Measurements from ENCODE around the gene SLC16A5.
"Not testable (repeated sequence)": the region's sequence is repeated elsewhere in the genome, so short reads cannot be mapped to it uniquely, and the experiment has no call there.

The SLC16A5 gene

DNA sequence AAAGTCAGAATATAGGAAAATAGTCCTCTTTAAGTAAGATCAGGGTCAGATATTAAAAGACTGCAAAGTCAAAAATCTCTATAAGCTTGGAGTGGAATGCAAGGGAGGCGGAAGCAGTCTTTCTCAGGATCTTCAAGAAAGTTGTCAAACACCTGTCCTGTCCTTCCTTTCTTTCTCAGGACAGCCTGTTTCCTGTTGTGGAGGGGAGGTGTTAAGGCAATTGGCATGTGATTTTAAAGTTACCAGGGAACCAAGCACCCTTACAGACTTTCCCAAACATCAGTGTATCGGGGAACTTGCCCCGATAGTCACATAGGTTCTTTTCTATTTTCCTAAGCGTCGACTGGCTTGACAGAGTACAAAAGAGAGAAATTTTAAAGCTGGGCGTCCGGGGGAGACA lies 43.0 kb upstream of the SLC16A5 start:
- no peaks in the 10 kb centered on the region for H3K9me3 ChIP-seq (ENCODE audit: insufficient read depth, low read depth, low read length)
- no peak overlapping the region for H3K23ac ChIP-seq (ENCODE audit: low read length)
- H3K4ac ChIP-seq (ENCODE audit: low read depth, low read length): no peak overlapping the region
- no peak overlapping the region for H3K14ac ChIP-seq (ENCODE audit: low read length)
- DNase-seq: no peak
- no peak overlapping the region for H2BK12ac ChIP-seq (ENCODE audit: low read length)
- no peaks in the 10 kb centered on the region for H3K27me3 ChIP-seq (ENCODE audit: insufficient read depth, low read length)
- no peak overlapping the region for H3K4me3 ChIP-seq (ENCODE audit: low read depth, low read length)
- no peak overlapping the region for H2AK5ac ChIP-seq (ENCODE audit: low read length)
- H2BK120ac ChIP-seq (ENCODE audit: insufficient read depth, low read length, poor library complexity): no peak overlapping the region
- H2BK5ac ChIP-seq (ENCODE audit: low read depth, low read length, poor library complexity): no peak overlapping the region
- H4K8ac ChIP-seq (ENCODE audit: low read depth, low read length): no peak overlapping the region
- no peak overlapping the region for H3K18ac ChIP-seq (ENCODE audit: low read length)
- H4K91ac ChIP-seq (ENCODE audit: low read depth, low read length): no peak overlapping the region
- peaks cover 8% of the 10 kb centered on the region for H3K79me1 ChIP-seq (ENCODE audit: low read length)
- H3K79me2 ChIP-seq (ENCODE audit: control insufficient read depth, insufficient read depth, low read length, poor library complexity): peaks cover 12% of the 10 kb centered on the region
- peaks cover 2 to 7% of the 10 kb centered on the region in 2 experiments for H3K4me1 ChIP-seq (ENCODE audit: control insufficient read depth in 1 of 2, insufficient read depth in 2 of 2, low read length in 2 of 2)
- peaks cover 14 to 23% of the 10 kb centered on the region in 2 experiments for H3K36me3 ChIP-seq (ENCODE audit: control insufficient read depth in 1 of 2, insufficient read depth in 2 of 2, low read length in 2 of 2)
- H3K27ac ChIP-seq (ENCODE audit: low read depth, low read length): no peak overlapping the region
- WGBS (ENCODE audit: extremely low coverage, insufficient coverage, insufficient read length): no CpG with 5 or more reads among the region's 7 CpGs
- no peak overlapping the region for H3K4me2 ChIP-seq (ENCODE audit: low read length)
- H4K12ac ChIP-seq (ENCODE audit: low read depth, low read length): no peak overlapping the region
- H2AFZ ChIP-seq (ENCODE audit: insufficient read depth, low read length, poor library complexity): no peak overlapping the region
- no peak overlapping the region for H3K9ac ChIP-seq (ENCODE audit: low read length)

DNA sequence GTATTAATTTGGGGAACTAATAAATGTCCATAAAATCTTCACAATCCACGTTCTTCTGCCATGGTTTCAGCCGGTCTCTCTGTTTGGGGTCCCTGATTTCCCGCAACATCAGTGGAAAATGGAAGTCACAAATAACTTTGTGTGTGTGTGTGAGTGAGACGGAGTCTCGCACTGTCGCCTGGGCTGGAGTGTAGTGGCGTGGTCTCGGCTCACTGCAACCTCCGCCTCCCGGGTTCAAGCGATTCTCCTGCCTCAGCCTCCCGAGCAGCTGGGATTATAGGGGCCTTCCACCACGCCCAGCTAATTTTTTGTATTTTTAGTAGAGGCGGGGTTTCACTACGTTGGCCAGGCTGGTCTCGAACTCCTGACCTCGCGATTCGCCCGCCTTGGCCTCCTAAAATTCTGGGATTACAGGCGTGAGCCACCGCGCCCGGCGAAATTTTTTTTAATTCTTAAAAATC lies 41.8 kb upstream of the SLC16A5 start:
- H3K27me3 ChIP-seq (ENCODE audit: insufficient read depth, low read length); H2BK120ac ChIP-seq (ENCODE audit: insufficient read depth, low read length, poor library complexity); H2AFZ ChIP-seq (ENCODE audit: insufficient read depth, low read length, poor library complexity); DNase-seq; H3K79me1 ChIP-seq (ENCODE audit: low read length); H3K23ac ChIP-seq (ENCODE audit: low read length); H3K9me3 ChIP-seq (ENCODE audit: insufficient read depth, low read depth, low read length); H2BK12ac ChIP-seq (ENCODE audit: low read length); H4K91ac ChIP-seq (ENCODE audit: low read depth, low read length); H2AK5ac ChIP-seq (ENCODE audit: low read length); H3K18ac ChIP-seq (ENCODE audit: low read length); H2BK5ac ChIP-seq (ENCODE audit: low read depth, low read length, poor library complexity); H3K4me1 ChIP-seq (ENCODE audit: control insufficient read depth in 1 of 2, insufficient read depth in 2 of 2, low read length in 2 of 2); H3K14ac ChIP-seq (ENCODE audit: low read length): not testable (repeated sequence)
- Histone ChIP-seq H3K9ac (ENCODE audit: low read length) (peak overlapping the region; percentile 90), H3K4ac (ENCODE audit: low read depth, low read length) (peak overlapping the region; percentile 30), H4K8ac (ENCODE audit: low read depth, low read length) (peak overlapping the region; percentile 70), H3K4me3 (ENCODE audit: low read depth, low read length) (peak overlapping the region; percentile 97), H3K27ac (ENCODE audit: low read depth, low read length) (peak overlapping the region; percentile 52), H4K12ac (ENCODE audit: low read depth, low read length) (peak overlapping the region; percentile 55), H3K4me2 (ENCODE audit: low read length) (peak overlapping the region; percentile 86), H3K36me3 (ENCODE audit: control insufficient read depth in 1 of 2, insufficient read depth in 2 of 2, low read length in 2 of 2) (peaks cover 10 to 14% of the 10 kb centered on the region in 2 experiments), H3K79me2 (ENCODE audit: control insufficient read depth, insufficient read depth, low read length, poor library complexity) (peaks cover 12% of the 10 kb centered on the region)
- no CpG with 5 or more reads among the region's 25 CpGs for WGBS (ENCODE audit: extremely low coverage, insufficient coverage, insufficient read length)

DNA sequence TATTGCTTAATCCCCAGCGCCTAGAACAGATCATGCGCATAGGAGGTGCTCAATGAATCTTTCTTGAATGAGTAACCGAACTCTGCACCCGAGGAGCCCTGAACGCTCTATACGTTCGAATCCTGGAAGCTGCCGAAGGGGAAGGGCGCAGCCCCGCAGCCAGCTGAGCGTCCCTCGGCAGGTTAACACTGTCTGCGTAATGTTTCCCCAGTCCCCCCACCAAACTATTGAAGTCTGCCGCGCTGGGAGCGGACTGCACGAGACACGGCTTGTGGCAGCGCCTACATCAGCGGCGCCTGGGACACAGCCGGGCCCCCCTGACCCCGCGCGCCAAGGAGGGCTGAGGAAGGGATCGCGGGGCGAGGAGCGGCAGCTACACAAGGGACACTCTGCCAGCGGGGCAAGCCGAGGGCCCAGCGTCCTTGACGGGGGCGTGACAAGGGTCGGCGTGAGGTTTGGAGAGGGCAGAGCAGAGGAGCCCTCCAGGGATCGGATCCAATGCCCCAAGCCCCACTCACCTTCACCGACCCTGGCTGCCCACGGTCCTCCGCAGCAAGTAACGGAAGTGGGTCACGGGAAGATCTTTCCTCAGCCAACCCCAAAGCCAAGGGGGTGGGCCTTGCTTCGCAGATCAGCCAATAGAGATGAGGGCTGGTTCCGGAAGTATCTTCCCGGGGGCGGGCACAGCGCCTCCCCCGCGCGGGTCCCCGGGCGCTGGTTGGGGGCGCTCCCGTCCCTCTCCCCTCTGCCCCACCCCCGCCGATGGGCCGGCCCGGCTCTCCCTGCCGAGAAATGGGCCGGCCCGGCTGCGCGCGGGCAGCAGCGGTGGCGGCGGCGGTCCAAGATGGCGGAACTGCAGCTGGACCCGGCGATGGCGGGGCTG lies 41.1 kb upstream of the SLC16A5 start, which contains the start of the genes ATP5PD and KCTD2:
ATP5PD (minus strand) TSS at position 563 of the 883 bp plus-strand sequence. CDS start 4,319 bp downstream, outside the sequence.
KCTD2 (plus strand) TSS at position 819 of the 883 bp plus-strand sequence; CDS start at position 845, 26 bp downstream.
- H2BK5ac ChIP-seq (ENCODE audit: low read depth, low read length, poor library complexity): peak within 1 kb of the TSS; percentile 74
- peaks cover 2 to 7% of the 10 kb centered on the region in 2 experiments for H3K4me1 ChIP-seq (ENCODE audit: control insufficient read depth in 1 of 2, insufficient read depth in 2 of 2, low read length in 2 of 2)
- peak within 1 kb of the TSS; percentile 86 for H3K4me2 ChIP-seq (ENCODE audit: low read length)
- H3K23ac ChIP-seq (ENCODE audit: low read length): no peak within 1 kb of the TSS
- H2AK5ac ChIP-seq (ENCODE audit: low read length): peak within 1 kb of the TSS; percentile 74
- peak within 1 kb of the TSS; percentile 89 for H4K8ac ChIP-seq (ENCODE audit: low read depth, low read length)
- H3K9me3 ChIP-seq (ENCODE audit: insufficient read depth, low read depth, low read length): no peaks in the 10 kb centered on the region
- peak; percentile 93 to 96 for DNase-seq
- H3K14ac ChIP-seq (ENCODE audit: low read length): peak within 1 kb of the TSS; percentile 93
- H3K18ac ChIP-seq (ENCODE audit: low read length): peak within 1 kb of the TSS; percentile 90
- peaks cover 8% of the 10 kb centered on the region for H3K79me1 ChIP-seq (ENCODE audit: low read length)
- H3K9ac ChIP-seq (ENCODE audit: low read length): peak within 1 kb of the TSS; percentile 90
- no peaks in the 10 kb centered on the region for H3K27me3 ChIP-seq (ENCODE audit: insufficient read depth, low read length)
- peak within 1 kb of the TSS; percentile 84 for H4K12ac ChIP-seq (ENCODE audit: low read depth, low read length)
- H3K36me3 ChIP-seq (ENCODE audit: control insufficient read depth in 1 of 2, insufficient read depth in 2 of 2, low read length in 2 of 2): peaks cover 5 to 7% of the 10 kb centered on the region in 2 experiments
- no CpG with 5 or more reads among the region's 72 CpGs for WGBS (ENCODE audit: extremely low coverage, insufficient coverage, insufficient read length)
- H2AFZ ChIP-seq (ENCODE audit: insufficient read depth, low read length, poor library complexity): peak within 1 kb of the TSS; percentile 73
- peak within 1 kb of the TSS; percentile 52 for H3K27ac ChIP-seq (ENCODE audit: low read depth, low read length)
- peak within 1 kb of the TSS; percentile 97 for H3K4me3 ChIP-seq (ENCODE audit: low read depth, low read length)
- H3K79me2 ChIP-seq (ENCODE audit: control insufficient read depth, insufficient read depth, low read length, poor library complexity): peaks cover 12% of the 10 kb centered on the region
- H2BK120ac ChIP-seq (ENCODE audit: insufficient read depth, low read length, poor library complexity): peak within 1 kb of the TSS; percentile 77
- no peak within 1 kb of the TSS for H2BK12ac ChIP-seq (ENCODE audit: low read length)
- H4K91ac ChIP-seq (ENCODE audit: low read depth, low read length): peak within 1 kb of the TSS; percentile 86
- peak within 1 kb of the TSS; percentile 71 for H3K4ac ChIP-seq (ENCODE audit: low read depth, low read length)

DNA sequence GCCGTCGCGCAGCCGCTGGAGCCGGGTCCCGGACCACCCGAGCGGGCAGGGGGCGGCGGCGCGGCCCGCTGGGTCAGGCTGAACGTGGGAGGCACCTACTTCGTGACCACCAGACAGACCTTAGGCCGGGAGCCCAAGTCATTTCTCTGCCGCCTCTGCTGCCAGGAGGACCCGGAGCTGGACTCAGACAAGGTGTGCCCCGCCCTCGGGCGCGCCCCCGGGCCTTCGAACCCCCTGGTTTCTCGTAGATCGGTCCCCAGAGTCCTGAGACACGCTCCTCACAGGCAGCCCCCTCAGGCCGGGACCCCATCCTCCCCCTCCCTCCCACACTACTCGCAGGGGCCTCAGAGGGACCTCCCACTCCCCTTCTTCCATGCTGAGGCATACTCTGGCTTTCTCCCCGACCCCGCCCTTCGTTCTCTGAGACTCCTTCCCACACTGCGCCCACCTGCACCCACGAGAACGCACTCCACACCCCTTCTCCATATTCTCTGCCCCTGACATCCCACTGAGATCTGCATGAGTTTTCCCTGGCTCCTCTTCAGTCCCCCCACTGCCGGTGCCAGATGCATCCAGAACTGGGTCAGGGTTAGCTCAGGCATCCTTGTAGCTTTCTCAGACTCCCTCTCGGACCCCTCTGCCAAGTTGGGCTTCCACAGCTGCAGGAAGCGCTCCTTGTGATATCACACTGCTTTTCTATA lies 40.2 kb upstream of the SLC16A5 start:
- H4K91ac ChIP-seq (ENCODE audit: low read depth, low read length): peak overlapping the region; percentile 86
- H3K4me1 ChIP-seq (ENCODE audit: control insufficient read depth in 1 of 2, insufficient read depth in 2 of 2, low read length in 2 of 2): peaks cover 2 to 7% of the 10 kb centered on the region in 2 experiments
- H2BK5ac ChIP-seq (ENCODE audit: low read depth, low read length, poor library complexity): peak overlapping the region; percentile 74
- H3K18ac ChIP-seq (ENCODE audit: low read length): peak overlapping the region; percentile 90
- peak overlapping the region; percentile 89 for H4K8ac ChIP-seq (ENCODE audit: low read depth, low read length)
- peaks cover 4 to 8% of the 10 kb centered on the region in 2 experiments for H3K36me3 ChIP-seq (ENCODE audit: control insufficient read depth in 1 of 2, insufficient read depth in 2 of 2, low read length in 2 of 2)
- H3K79me2 ChIP-seq (ENCODE audit: control insufficient read depth, insufficient read depth, low read length, poor library complexity): peaks cover 12% of the 10 kb centered on the region
- H3K4me2 ChIP-seq (ENCODE audit: low read length): peak overlapping the region; percentile 75
- peak overlapping the region; percentile 42 for H3K27ac ChIP-seq (ENCODE audit: low read depth, low read length)
- no CpG with 5 or more reads among the region's 38 CpGs for WGBS (ENCODE audit: extremely low coverage, insufficient coverage, insufficient read length)
- H3K27me3 ChIP-seq (ENCODE audit: insufficient read depth, low read length): no peaks in the 10 kb centered on the region
- no peak overlapping the region for H2BK12ac ChIP-seq (ENCODE audit: low read length)
- H2AK5ac ChIP-seq (ENCODE audit: low read length): peak overlapping the region; percentile 74
- H2AFZ ChIP-seq (ENCODE audit: insufficient read depth, low read length, poor library complexity): peak overlapping the region; percentile 73
- H3K23ac ChIP-seq (ENCODE audit: low read length): no peak overlapping the region
- peak overlapping the region; percentile 84 for H4K12ac ChIP-seq (ENCODE audit: low read depth, low read length)
- H3K4me3 ChIP-seq (ENCODE audit: low read depth, low read length): peak overlapping the region; percentile 81
- peak overlapping the region; percentile 93 for H3K14ac ChIP-seq (ENCODE audit: low read length)
- H3K9me3 ChIP-seq (ENCODE audit: insufficient read depth, low read depth, low read length): no peaks in the 10 kb centered on the region
- DNase-seq: peak in 1 of 2 donors; percentile 34
- peaks cover 8% of the 10 kb centered on the region for H3K79me1 ChIP-seq (ENCODE audit: low read length)
- peak overlapping the region; percentile 75 for H3K9ac ChIP-seq (ENCODE audit: low read length)
- peak overlapping the region; percentile 77 for H2BK120ac ChIP-seq (ENCODE audit: insufficient read depth, low read length, poor library complexity)
- peak overlapping the region; percentile 31 for H3K4ac ChIP-seq (ENCODE audit: low read depth, low read length)
